Esophagus muscularis mucosa (tissue), 4 donors: ENCODE measurements around the gene CDC42EP3. TPM values are rescaled to one million over a fixed set of nuclear protein-coding genes. Genes with fewer than 3 reads are reported as not detected.

Source experiments
- DNase-seq: peaks from one replicate; pipeline ENCODE4 v3.0.0-alpha.2; 2017; ENCODE audit errors: extremely low spot score
- H3K27ac ChIP-seq, 4 donors: fragments of 200-600 bp; sonication (generic); replicated peaks in 1 of 4; 1 replicate in 3 of 4; 2 replicates in 1 of 4; pipeline ENCODE4 v1.5.1; 2016 to 2019; ENCODE audit warnings: mild to moderate bottlenecking in 1 of 4
- H3K27me3 ChIP-seq, 4 donors: fragments of 200-600 bp; sonication (generic); one replicate each; pipeline versions ENCODE4 v1.5.1 to v1.6.0; 2016 to 2019
- H3K36me3 ChIP-seq, 4 donors: fragments of 200-600 bp; sonication (generic); one replicate each; pipeline ENCODE4 v1.5.1; 2016 to 2019
- H3K4me1 ChIP-seq, 4 donors: fragments of 200-600 bp; sonication (generic); one replicate each; pipeline ENCODE4 v1.5.1; 2016 to 2019
- H3K4me3 ChIP-seq, 4 donors: fragments of 200-600 bp; sonication (generic); 1 replicate in 2 of 4; 2 replicates in 2 of 4; pipeline ENCODE4 v1.5.1; 2016 to 2019; ENCODE audit warnings: mild to moderate bottlenecking in 4 of 4, moderate library complexity in 1 of 4
- H3K9me3 ChIP-seq, 4 donors: fragments of 200-600 bp; sonication (generic); 1 replicate in 3 of 4; 2 replicates in 1 of 4; pipeline ENCODE4 v1.5.1; 2016 to 2019
- CTCF ChIP-seq, 3 experiments: fragments of 200-600 bp in 2 of 3; fragments of 450-650 bp in 1 of 3; sonication (generic) in 2 of 3; IDR thresholded peaks; one replicate each; pipeline ENCODE4 v1.5.1; 2017 to 2019; ENCODE audit warnings: antibody characterized with exemption in 3 of 3, mild to moderate bottlenecking in 2 of 3, moderate library complexity in 1 of 3
- EP300 ChIP-seq: sonication (generic); formaldehyde crosslinking; IDR thresholded peaks from one replicate; pipeline ENCODE4 v1.6.1; 2017; ENCODE audit warnings: antibody characterized with exemption
- POLR2A ChIP-seq: fragments of 450-650 bp; IDR thresholded peaks from one replicate; pipeline ENCODE4 v1.6.1; 2017; ENCODE audit warnings: antibody characterized with exemption, moderate library complexity, mild to moderate bottlenecking, low read depth
- POLR2AphosphoS5 ChIP-seq, 2 donors: sonication (generic); formaldehyde crosslinking; IDR thresholded peaks; one replicate each; pipeline ENCODE4 v1.6.1; 2017; ENCODE audit warnings: antibody characterized with exemption in 2 of 2
- WGBS: methylation state at CpG from one replicate; pipeline ENCODE4 v1.1.5; 2018; 5-methylcytosine and 5-hydroxymethylcytosine counted together
- intact Hi-C: fragments of 100-400 bp; cut with DNase I; formaldehyde crosslinking; loops from one replicate; pipeline ENCODE4 v1.15.1; 2023
- total RNA-seq, 4 donors: library from RNA; depleted of rRNA; stranded (reverse); fragments of >200 nt; gene quantifications; one replicate each; pipeline versions ENCODE4 v1.1.0 to v1.2.1, GENCODE V29; 2016

The CDC42EP3 gene
- total RNA-seq, 4 donors from 2014 or later, result 67.7 to 217 (median 112) TPM

- intact Hi-C loops, result no loop called here
- no peaks in the 10 kb centered on the region for H3K36me3 ChIP-seq
- no peak for DNase-seq
- H3K27ac ChIP-seq, result no peak overlapping the region
- no peak overlapping the region for H3K4me3 ChIP-seq
- WGBS, result 94% methylated on average over 1 of the region's 1 CpG
- H3K27me3 ChIP-seq, result no peaks in the 10 kb centered on the region
- TF ChIP-seq POLR2A (no peak), EP300 (no peak), POLR2AphosphoS5 (IDR thresholded peaks at IDR 0.05) (no peak), CTCF (IDR thresholded peaks at IDR 0.05) (no peak)
- peaks cover 9 to 28% (median 22%) of the 10 kb centered on the region in 4 donors for H3K4me1 ChIP-seq
- H3K9me3 ChIP-seq, result no peaks in the 10 kb centered on the region
Observed at GRCh38 chr2:37621199-37621598, 50.2 kb downstream of the CDC42EP3 start.

GRCh38 chr2:37619959-37620300 is 51.5 kb downstream of the CDC42EP3 start:
- Histone ChIP-seq H3K4me3 (no peak overlapping the region), H3K27ac (no peak overlapping the region), H3K36me3 (no peaks in the 10 kb centered on the region), H3K9me3 (no peaks in the 10 kb centered on the region), H3K4me1 (peaks cover 6 to 21% (median 19%) of the 10 kb centered on the region in 4 donors), H3K27me3 (no peaks in the 10 kb centered on the region)
- no peak for DNase-seq
- intact Hi-C loops, result no loop called here
- no peak for TF ChIP-seq CTCF (IDR thresholded peaks at IDR 0.05)
- no peak for TF ChIP-seq POLR2AphosphoS5 (IDR thresholded peaks at IDR 0.05)
- TF ChIP-seq POLR2A, result no peak
- TF ChIP-seq EP300, result no peak

- Histone ChIP-seq H3K4me3 (no peak overlapping the region), H3K9me3 (no peaks in the 10 kb centered on the region), H3K4me1 (peaks cover 6 to 21% (median 21%) of the 10 kb centered on the region in 4 donors), H3K36me3 (no peaks in the 10 kb centered on the region), H3K27me3 (no peaks in the 10 kb centered on the region), H3K27ac (no peak overlapping the region)
- no peak for DNase-seq
- TF ChIP-seq EP300 (no peak), POLR2AphosphoS5 (IDR thresholded peaks at IDR 0.05) (no peak), POLR2A (no peak), CTCF (IDR thresholded peaks at IDR 0.05) (no peak)
- 85% methylated on average over 7 of the region's 7 CpGs for WGBS
- intact Hi-C loops, result no loop called here
Observed at GRCh38 chr2:37619230-37619958, 52.0 kb downstream of the CDC42EP3 start.

- 86% methylated on average over 3 of the region's 3 CpGs for WGBS
Observed at GRCh38 chr2:37618326-37618725, 53.1 kb downstream of the CDC42EP3 start.

More at GRCh38 chr2:37618326-37618725, 53.1 kb downstream of the CDC42EP3 start:
- H3K27me3 ChIP-seq, result no peaks in the 10 kb centered on the region
- H3K27ac ChIP-seq, result no peak overlapping the region
- TF ChIP-seq CTCF (IDR thresholded peaks at IDR 0.05), result no peak
- no peaks in the 10 kb centered on the region for H3K36me3 ChIP-seq
- H3K4me1 ChIP-seq, result peaks cover 10 to 30% (median 29%) of the 10 kb centered on the region in 4 donors
- intact Hi-C loops, result no loop called here
- no peak overlapping the region for H3K4me3 ChIP-seq
- H3K9me3 ChIP-seq, result no peaks in the 10 kb centered on the region
- DNase-seq, result no peak
